Left ventricle myocardium inferior (tissue), 1 donor: ENCODE results near the gene BID. TPM values are rescaled to one million over a fixed set of nuclear protein-coding genes. Genes with fewer than 3 reads are reported as not detected.

Source experiments
- DNase-seq: peaks from one replicate; pipeline ENCODE4 v3.0.0-alpha.2; 2020
- H3K27ac ChIP-seq: fragments of 200-600 bp; replicated peaks from 2 replicates; pipeline ENCODE4 v1.8.0; 2021
- H3K27me3 ChIP-seq: fragments of 200-600 bp; 2 replicates; pipeline ENCODE4 v1.8.0; 2021; ENCODE audit warnings: low read depth
- H3K36me3 ChIP-seq: fragments of 200-600 bp; 2 replicates; pipeline ENCODE4 v1.8.0; 2021
- H3K4me1 ChIP-seq: fragments of 200-600 bp; 2 replicates; pipeline ENCODE4 v1.8.0; 2021
- H3K4me3 ChIP-seq: fragments of 200-600 bp; 2 replicates; pipeline ENCODE4 v1.8.0; 2021; ENCODE audit warnings: mild to moderate bottlenecking, moderate library complexity
- H3K9me3 ChIP-seq: fragments of 200-600 bp; replicated peaks from 2 replicates; pipeline ENCODE4 v1.8.0; 2021
- intact Hi-C: fragments of 100-400 bp; cut with micrococcal nuclease; formaldehyde crosslinking; loops from one replicate; pipeline ENCODE4 v1.11.0; 2022
- total RNA-seq: library from RNA; stranded (reverse); fragmentation: NEBNext Ultra II Directional; extraction: Animal tissue kit (Norgen Biotek cat#: 25700); gene quantifications from one replicate; pipeline ENCODE4 v1.2.1, GENCODE V29; 2021
- TF ChIP-seq, protein P1 (sequence below): fragments of 200-600 bp; IDR thresholded peaks from 2 replicates; pipeline ENCODE4 v1.8.0; 2021; ENCODE audit warnings: antibody characterized with exemption, mild to moderate bottlenecking, borderline replicate concordance
- donor health status: DM: no; HTN: yes; CAD: no; lungs with severe emphysema.

BID gene
- total RNA-seq, 1 donor from 2014 or later: 14.5 TPM

DNA sequence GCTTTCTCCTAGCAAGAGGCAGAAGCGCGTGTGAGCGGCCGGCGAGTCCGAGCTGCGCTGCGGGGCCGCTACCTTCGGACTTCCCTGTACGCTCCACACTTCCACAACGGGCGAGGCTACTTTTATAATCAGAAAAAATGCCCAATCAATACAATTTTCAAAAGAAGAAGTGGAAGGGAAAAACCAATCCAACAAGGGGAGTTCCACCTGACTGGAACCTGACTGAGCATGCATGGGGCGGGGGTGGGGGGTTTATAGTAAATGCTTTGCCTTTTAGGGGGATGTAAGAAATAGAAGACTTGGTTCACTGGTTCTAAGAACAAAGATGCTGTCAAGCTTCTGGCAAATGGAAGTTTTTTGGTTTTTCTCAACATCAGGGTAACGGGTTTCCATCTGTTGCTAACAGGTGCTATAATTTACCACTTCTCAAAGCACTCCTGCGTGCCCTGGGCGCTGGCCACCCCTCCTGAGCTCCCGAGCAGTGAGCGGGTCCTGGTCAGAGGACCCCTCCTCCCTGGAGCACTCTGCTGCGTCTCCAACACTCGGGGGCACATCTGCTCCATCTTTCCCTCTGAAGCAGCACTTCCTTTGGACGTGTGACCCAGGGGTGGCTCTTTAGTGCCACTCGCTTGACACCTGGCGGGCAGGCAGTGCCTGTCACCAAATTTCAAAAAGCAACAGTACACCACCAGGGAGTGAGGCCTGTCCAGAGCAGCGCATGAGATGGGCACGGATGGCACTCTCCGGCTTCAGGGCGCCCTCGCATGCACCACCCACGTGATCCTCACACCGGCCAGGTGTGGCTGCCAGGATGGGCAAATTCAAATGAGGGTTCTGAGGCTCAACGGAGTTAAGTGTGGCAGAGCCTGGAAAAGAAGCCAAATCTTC is 21.6 kb upstream of the BID start:
- TF ChIP-seq, protein P1, sequence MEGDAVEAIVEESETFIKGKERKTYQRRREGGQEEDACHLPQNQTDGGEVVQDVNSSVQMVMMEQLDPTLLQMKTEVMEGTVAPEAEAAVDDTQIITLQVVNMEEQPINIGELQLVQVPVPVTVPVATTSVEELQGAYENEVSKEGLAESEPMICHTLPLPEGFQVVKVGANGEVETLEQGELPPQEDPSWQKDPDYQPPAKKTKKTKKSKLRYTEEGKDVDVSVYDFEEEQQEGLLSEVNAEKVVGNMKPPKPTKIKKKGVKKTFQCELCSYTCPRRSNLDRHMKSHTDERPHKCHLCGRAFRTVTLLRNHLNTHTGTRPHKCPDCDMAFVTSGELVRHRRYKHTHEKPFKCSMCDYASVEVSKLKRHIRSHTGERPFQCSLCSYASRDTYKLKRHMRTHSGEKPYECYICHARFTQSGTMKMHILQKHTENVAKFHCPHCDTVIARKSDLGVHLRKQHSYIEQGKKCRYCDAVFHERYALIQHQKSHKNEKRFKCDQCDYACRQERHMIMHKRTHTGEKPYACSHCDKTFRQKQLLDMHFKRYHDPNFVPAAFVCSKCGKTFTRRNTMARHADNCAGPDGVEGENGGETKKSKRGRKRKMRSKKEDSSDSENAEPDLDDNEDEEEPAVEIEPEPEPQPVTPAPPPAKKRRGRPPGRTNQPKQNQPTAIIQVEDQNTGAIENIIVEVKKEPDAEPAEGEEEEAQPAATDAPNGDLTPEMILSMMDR: no peak
- Histone ChIP-seq H3K4me3 (no peak overlapping the region), H3K27ac (no peak overlapping the region), H3K9me3 (no peaks in the 10 kb centered on the region), H3K27me3 (no peaks in the 10 kb centered on the region), H3K4me1 (peaks cover 15% of the 10 kb centered on the region), H3K36me3 (peaks cover 23% of the 10 kb centered on the region)
- no peak for DNase-seq
- intact Hi-C loops: no loop called here

DNA sequence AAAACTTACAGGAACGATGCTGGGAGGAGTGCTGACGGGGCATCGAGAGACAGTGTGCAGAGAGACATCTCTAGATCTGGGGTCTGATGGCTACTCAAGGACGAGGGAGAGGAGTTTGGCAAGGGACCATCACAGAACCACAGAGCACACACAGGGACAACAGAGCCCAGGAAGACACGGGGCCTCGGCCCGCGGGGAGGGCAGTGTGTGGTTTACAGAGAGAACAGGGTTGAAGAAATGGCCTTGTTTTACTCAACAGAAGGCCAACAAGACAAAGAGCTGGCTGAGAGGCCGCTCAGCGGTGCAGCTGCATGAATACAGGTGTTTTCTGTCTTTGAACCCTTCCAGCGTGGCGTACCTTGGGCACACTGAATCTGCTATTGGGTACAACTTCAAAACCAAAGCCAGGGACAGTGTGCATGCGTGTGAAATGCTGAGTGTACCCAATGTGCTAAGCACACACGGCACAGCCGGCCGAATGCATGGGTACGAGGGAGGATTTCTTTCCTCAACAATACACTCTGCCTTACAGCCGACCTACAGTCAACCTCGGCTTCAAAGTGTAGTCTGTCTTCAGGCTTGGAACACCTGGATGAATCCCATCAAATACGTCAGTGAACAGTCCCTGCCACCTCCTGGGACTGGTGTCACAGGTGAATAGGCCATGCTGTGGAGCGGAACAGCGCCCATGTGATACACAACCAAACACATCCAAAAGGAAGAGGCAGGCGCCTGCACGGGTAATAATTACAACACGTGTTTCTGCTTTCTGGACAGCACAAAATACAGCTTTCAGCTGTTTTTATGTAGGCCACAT is 20.7 kb upstream of the BID start:
- TF ChIP-seq, protein P1: no peak
- DNase-seq: no peak
- intact Hi-C loops: no loop called here
- Histone ChIP-seq H3K4me3 (no peak overlapping the region), H3K36me3 (peaks cover 32% of the 10 kb centered on the region), H3K27me3 (no peaks in the 10 kb centered on the region), H3K4me1 (peaks cover 15% of the 10 kb centered on the region), H3K27ac (no peak overlapping the region), H3K9me3 (no peaks in the 10 kb centered on the region)

DNA sequence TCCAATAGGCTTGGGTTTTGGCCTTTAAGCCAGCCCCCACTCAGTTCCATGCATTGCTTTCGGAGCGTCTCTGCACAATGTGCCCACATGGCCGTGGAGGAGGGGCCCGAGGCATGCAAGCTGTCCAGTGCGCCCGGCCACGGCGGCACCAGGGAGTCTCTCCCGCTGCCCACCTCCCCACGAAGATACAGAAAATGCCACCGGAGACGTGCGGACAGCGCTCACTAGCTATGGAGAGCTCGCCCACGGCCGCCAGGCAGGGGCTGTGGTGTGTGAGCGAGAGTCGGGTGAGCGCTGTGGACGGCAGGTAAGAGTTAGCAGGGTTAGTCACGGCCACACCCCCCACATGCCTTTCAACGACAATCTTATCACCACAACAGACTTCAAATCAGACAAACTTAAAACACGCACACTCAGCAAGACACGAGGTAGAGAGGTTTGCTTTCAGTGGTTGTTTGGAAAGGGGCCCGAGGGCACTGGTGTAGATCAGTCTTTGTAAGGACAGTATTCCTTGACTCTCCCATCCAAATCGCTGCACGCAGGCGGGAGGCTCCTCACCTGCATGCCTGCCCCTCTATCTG is 18.7 kb upstream of the BID start:
- intact Hi-C loops: no loop called here
- no peak overlapping the region for H3K27ac ChIP-seq
- H3K36me3 ChIP-seq: peaks cover 51% of the 10 kb centered on the region
- TF ChIP-seq, protein P1: no peak
- peaks cover 18% of the 10 kb centered on the region for H3K4me1 ChIP-seq
- no peak overlapping the region for H3K4me3 ChIP-seq
- no peak for DNase-seq
- no peaks in the 10 kb centered on the region for H3K27me3 ChIP-seq
- H3K9me3 ChIP-seq: no peaks in the 10 kb centered on the region

DNA sequence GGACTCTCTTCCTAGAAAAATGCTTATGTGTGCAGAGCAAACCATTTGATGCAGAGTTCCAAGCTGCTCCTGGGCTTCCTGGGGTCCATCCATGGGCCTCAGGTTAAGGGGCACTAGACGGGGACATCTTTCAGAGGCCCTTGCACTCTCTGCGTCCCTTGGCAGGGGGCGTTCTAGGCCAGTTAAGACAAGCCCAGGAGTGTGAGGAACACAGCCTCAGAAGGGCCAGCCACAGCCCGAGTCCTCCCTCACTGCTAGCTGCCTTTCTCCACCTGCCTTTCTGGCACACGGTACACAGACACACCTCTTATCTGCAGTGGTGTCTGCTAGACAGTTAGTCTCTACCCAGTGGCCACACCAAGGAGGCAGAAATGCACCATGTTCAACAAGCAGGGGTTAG is 18.0 kb upstream of the BID start:
- Histone ChIP-seq H3K9me3 (no peaks in the 10 kb centered on the region), H3K27ac (no peak overlapping the region), H3K27me3 (no peaks in the 10 kb centered on the region), H3K4me3 (no peak overlapping the region), H3K36me3 (peaks cover 51% of the 10 kb centered on the region), H3K4me1 (peaks cover 24% of the 10 kb centered on the region)
- TF ChIP-seq, protein P1: no peak
- DNase-seq: no peak
- intact Hi-C loops: no loop called here

DNA sequence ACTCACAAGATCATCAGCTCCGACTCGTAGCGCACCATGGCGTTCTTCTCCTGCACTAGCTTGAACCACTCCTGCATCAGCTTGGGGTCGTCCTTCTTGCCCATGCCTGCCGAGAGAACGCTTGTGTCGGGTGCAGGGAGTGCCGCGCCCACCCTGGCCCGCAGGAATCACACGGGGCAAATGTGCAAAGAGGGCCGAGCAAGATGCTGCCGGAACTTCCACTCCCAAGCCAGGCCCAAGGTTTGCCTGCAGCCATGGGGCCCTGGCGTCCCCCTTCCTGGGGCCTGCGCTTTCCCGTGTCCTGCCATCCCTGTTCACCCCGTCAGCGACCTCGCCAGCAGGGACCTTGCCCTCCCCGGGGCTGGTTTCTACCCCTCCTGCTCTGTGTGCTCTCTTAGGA is 16.9 kb upstream of the BID start:
- TF ChIP-seq, protein P1: no peak
- no peak for DNase-seq
- intact Hi-C loops: no loop called here
- H3K36me3 ChIP-seq: peaks cover 46% of the 10 kb centered on the region
- H3K27me3 ChIP-seq: no peaks in the 10 kb centered on the region
- H3K9me3 ChIP-seq: no peaks in the 10 kb centered on the region
- H3K4me3 ChIP-seq: no peak overlapping the region
- H3K27ac ChIP-seq: no peak overlapping the region
- peaks cover 35% of the 10 kb centered on the region for H3K4me1 ChIP-seq
